Osteoblast (primary cell): ENCODE measurements around the gene ACBD4. TPM values are rescaled to one million over a fixed set of nuclear protein-coding genes. Genes with fewer than 3 reads are reported as not detected.
A peak's percentile ranks its signal among the peaks of the same experiment; 100 is the strongest.

ENCODE experiments used
- DNase-seq: peaks from one replicate; pipeline ENCODE4 v3.0.0; 2011; ENCODE audit warnings: low spot score, mixed read lengths; ENCODE audit not compliant: insufficient read length; ENCODE audit errors: missing footprints
- H2AFZ ChIP-seq: 2 replicates; pipeline ENCODE4 v1.6.0; 2011; ENCODE audit warnings: mild to moderate bottlenecking, low read length
- H3K27ac ChIP-seq: 2 replicates; pipeline ENCODE4 v1.5.1; 2011; ENCODE audit warnings: mild to moderate bottlenecking, low read depth, low read length, moderate library complexity
- H3K27me3 ChIP-seq: 2 replicates; pipeline ENCODE4 v1.6.0; 2012; ENCODE audit warnings: mild to moderate bottlenecking, control low read depth, inconsistent platforms, low read length, moderate library complexity; ENCODE audit not compliant: insufficient read depth
- H3K36me3 ChIP-seq: 2 replicates; pipeline ENCODE4 v1.5.1; 2011; ENCODE audit warnings: mild to moderate bottlenecking, low read length, control low read depth, moderate library complexity; ENCODE audit not compliant: insufficient read depth
- H3K4me1 ChIP-seq: 2 replicates; pipeline ENCODE4 v1.5.1; 2011; ENCODE audit warnings: mild to moderate bottlenecking, low read length, control low read depth, moderate library complexity; ENCODE audit not compliant: insufficient read depth
- H3K4me2 ChIP-seq: 2 replicates; pipeline ENCODE4 v1.6.0; 2011; ENCODE audit warnings: mild to moderate bottlenecking, low read length; ENCODE audit not compliant: insufficient read depth
- H3K4me3 ChIP-seq: fragments of 200-600 bp; sonication (generic); 3 replicates; pipeline ENCODE4 v1.5.1; 2012; ENCODE audit warnings: mild to moderate bottlenecking, low read length, inconsistent platforms; ENCODE audit not compliant: insufficient read depth
- H3K79me2 ChIP-seq: 2 replicates; pipeline ENCODE4 v1.6.0; 2012; ENCODE audit warnings: mild to moderate bottlenecking, low read length, control low read depth, inconsistent platforms; ENCODE audit not compliant: insufficient read depth
- H3K9me3 ChIP-seq: 2 replicates; pipeline ENCODE4 v1.5.1; 2011; ENCODE audit warnings: low read depth, low read length, control low read depth
- H4K20me1 ChIP-seq: 2 replicates; pipeline ENCODE4 v1.6.0; 2012; ENCODE audit warnings: mild to moderate bottlenecking, low read length, control low read depth; ENCODE audit not compliant: insufficient read depth
- CTCF ChIP-seq: IDR thresholded peaks from 2 replicates; pipeline ENCODE4 v1.5.1; 2011; ENCODE audit warnings: mild to moderate bottlenecking, low read depth, low read length, moderate library complexity; ENCODE audit errors: extremely low read depth
- total RNA-seq: library from RNA; depleted of rRNA; stranded (reverse); fragments of >200 nt; gene quantifications from 2 replicates; pipeline ENCODE4 v1.2.3, GENCODE V29; 2012

Gene ACBD4
- total RNA-seq, 1 donor = 4.7 TPM

GRCh38 chr17:45177563-45177962, 42.1 kb downstream of the ACBD4 start:
- DNase-seq = peak; percentile 50
- Histone ChIP-seq H3K79me2 (no peaks in the 10 kb centered on the region), H3K4me3 (no peak overlapping the region), H3K4me2 (no peak overlapping the region), H3K9me3 (no peaks in the 10 kb centered on the region), H3K36me3 (no peaks in the 10 kb centered on the region), H2AFZ (no peak overlapping the region), H3K27me3 (no peaks in the 10 kb centered on the region), H3K27ac (no peak overlapping the region), H4K20me1 (no peaks in the 10 kb centered on the region), H3K4me1 (peaks cover 15% of the 10 kb centered on the region)
- no peak for TF ChIP-seq CTCF

- H2AFZ ChIP-seq = no peak overlapping the region
- peak; percentile 36 for DNase-seq
These were observed 48.7 kb downstream of the ACBD4 start for GRCh38 chr17:45184144-45184543.

GRCh38 chr17:45186801-45187354, 51.4 kb downstream of the ACBD4 start:
- no peaks in the 10 kb centered on the region for H3K9me3 ChIP-seq
- no peaks in the 10 kb centered on the region for H3K27me3 ChIP-seq
- no peak overlapping the region for H2AFZ ChIP-seq
- H3K4me2 ChIP-seq = no peak overlapping the region
- H3K27ac ChIP-seq = no peak overlapping the region
- H3K4me1 ChIP-seq = no peaks in the 10 kb centered on the region
- H4K20me1 ChIP-seq = no peaks in the 10 kb centered on the region
- TF ChIP-seq CTCF = no peak
- H3K79me2 ChIP-seq = no peaks in the 10 kb centered on the region
- no peaks in the 10 kb centered on the region for H3K36me3 ChIP-seq
- no peak for DNase-seq
- H3K4me3 ChIP-seq = no peak overlapping the region

More at GRCh38 chr17:45184144-45184543, 48.7 kb downstream of the ACBD4 start:
- no peak overlapping the region for H3K4me3 ChIP-seq
- H4K20me1 ChIP-seq = no peaks in the 10 kb centered on the region
- no peaks in the 10 kb centered on the region for H3K27me3 ChIP-seq
- H3K9me3 ChIP-seq = no peaks in the 10 kb centered on the region
- no peak for TF ChIP-seq CTCF
- no peak overlapping the region for H3K27ac ChIP-seq
- H3K4me1 ChIP-seq = no peaks in the 10 kb centered on the region
- no peaks in the 10 kb centered on the region for H3K36me3 ChIP-seq
- no peaks in the 10 kb centered on the region for H3K79me2 ChIP-seq
- H3K4me2 ChIP-seq = no peak overlapping the region

- Histone ChIP-seq H4K20me1 (no peaks in the 10 kb centered on the region), H3K79me2 (no peaks in the 10 kb centered on the region), H3K36me3 (no peaks in the 10 kb centered on the region), H3K4me2 (no peak overlapping the region), H2AFZ (no peak overlapping the region), H3K9me3 (no peaks in the 10 kb centered on the region), H3K27me3 (no peaks in the 10 kb centered on the region), H3K27ac (no peak overlapping the region), H3K4me1 (no peaks in the 10 kb centered on the region), H3K4me3 (no peak overlapping the region)
- no peak for DNase-seq
- no peak for TF ChIP-seq CTCF
These were observed 53.5 kb downstream of the ACBD4 start for GRCh38 chr17:45189009-45189408.
